Mesothelial cell of epicardium (in vitro differentiated cells): ENCODE measurements around the gene GLP1R. TPM values are rescaled to one million over a fixed set of nuclear protein-coding genes. Genes with fewer than 3 reads are reported as not detected.

Source experiments
- DNase-seq, 2 experiments: peaks; one replicate each; pipeline ENCODE4 v3.0.0; 2021; ENCODE audit warnings: low spot score in 2 of 2; ENCODE audit not compliant: unreplicated experiment in 2 of 2
- H3K27ac Mint-ChIP-seq: 2 replicates; pipeline ENCODE4 v1.8.0; 2021; ENCODE audit warnings: mixed read lengths
- H3K27me3 Mint-ChIP-seq: 2 replicates; pipeline ENCODE4 v1.8.0; 2021; ENCODE audit warnings: low read depth, mixed read lengths
- H3K36me3 Mint-ChIP-seq: 2 replicates; pipeline ENCODE4 v1.8.0; 2021; ENCODE audit warnings: mixed read lengths
- H3K4me1 Mint-ChIP-seq: 2 replicates; pipeline ENCODE4 v1.8.0; 2021; ENCODE audit warnings: mixed read lengths
- H3K4me3 Mint-ChIP-seq: 2 replicates; pipeline ENCODE4 v1.8.0; 2021; ENCODE audit warnings: mild to moderate bottlenecking, moderate library complexity, mixed read lengths
- H3K9me3 Mint-ChIP-seq: 2 replicates; pipeline ENCODE4 v1.8.0; 2021; ENCODE audit warnings: mixed read lengths
- CTCF ChIP-seq: fragments of 200-600 bp; sonication (generic); IDR thresholded peaks from one replicate; pipeline ENCODE4 v1.5.0; 2021; ENCODE audit warnings: antibody characterized with exemption; ENCODE audit not compliant: unreplicated experiment
- total RNA-seq: library from RNA; stranded (reverse); gene quantifications from 3 replicates; pipeline ENCODE4 v1.2.1, GENCODE V29; 2021

Gene GLP1R
- total RNA-seq, 1 donor from 2014 or later: not detected

DNA sequence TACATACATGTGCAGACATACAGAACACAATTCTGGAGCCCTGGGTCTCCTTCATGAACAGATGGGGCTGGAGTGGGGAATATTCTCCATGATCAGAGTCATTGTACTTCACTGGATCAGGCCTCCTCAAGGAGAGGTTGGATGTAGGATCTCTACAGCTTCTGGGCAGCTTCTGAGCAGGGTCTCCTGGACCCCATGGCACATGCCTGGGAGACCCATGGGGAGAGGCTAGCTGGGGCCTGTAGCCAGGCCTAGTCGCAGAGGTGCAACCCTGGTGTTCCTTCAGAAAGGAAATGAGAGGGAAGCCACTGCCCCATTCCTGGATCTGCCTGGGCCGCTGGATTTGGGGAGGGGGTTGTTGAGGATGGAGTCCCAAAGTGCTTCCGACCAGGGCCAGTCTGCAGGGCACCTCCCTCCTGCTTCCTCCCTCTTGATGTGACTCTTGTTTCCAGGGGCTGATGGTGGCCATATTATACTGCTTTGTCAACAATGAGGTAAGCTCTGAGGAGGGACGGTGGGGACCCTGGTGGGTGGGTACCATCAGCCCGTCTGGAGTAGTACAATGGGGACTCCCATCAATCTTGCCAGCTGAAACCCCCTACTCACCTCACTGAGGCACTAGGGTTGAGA lies 31.8 kb downstream of the GLP1R start:
- H3K36me3 Mint-ChIP-seq: no peaks in the 10 kb centered on the region
- H3K9me3 Mint-ChIP-seq: no peaks in the 10 kb centered on the region
- no peak overlapping the region for H3K27ac Mint-ChIP-seq
- TF ChIP-seq CTCF: no peak
- no peak overlapping the region for H3K4me3 Mint-ChIP-seq
- no peaks in the 10 kb centered on the region for H3K4me1 Mint-ChIP-seq
- H3K27me3 Mint-ChIP-seq: peaks cover 66% of the 10 kb centered on the region
- DNase-seq: no peak

DNA sequence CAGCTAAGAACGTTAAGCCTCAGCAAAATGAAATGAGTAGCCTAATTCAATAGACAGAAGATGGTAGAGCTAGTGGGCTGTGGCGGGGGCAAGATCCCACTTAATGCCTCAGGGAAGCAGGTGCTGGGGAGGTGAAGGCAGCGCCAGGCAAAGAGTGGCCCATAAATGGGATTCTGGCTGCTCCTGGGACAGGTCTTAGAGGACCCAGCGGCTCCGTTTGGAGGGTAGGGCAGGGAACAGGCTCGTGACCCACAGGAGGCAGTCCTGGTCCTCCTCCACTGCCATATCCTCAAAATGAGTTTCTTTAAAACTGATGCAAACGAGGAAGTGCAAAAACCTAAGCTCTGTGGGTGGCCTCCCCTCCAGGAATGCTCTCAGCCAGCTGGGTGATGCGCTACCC lies 33.7 kb downstream of the GLP1R start:
- Mint-ChIP-seq H3K4me1 (no peaks in the 10 kb centered on the region), H3K9me3 (no peaks in the 10 kb centered on the region), H3K36me3 (no peaks in the 10 kb centered on the region), H3K27ac (no peak overlapping the region), H3K27me3 (peaks cover 75% of the 10 kb centered on the region), H3K4me3 (no peak overlapping the region)
- no peak for DNase-seq
- TF ChIP-seq CTCF: no peak

GRCh38 chr6:39083231-39083634 lies 34.7 kb downstream of the GLP1R start:
- DNase-seq: no peak
- Mint-ChIP-seq H3K27me3 (peaks cover 78% of the 10 kb centered on the region), H3K27ac (no peak overlapping the region)

DNA sequence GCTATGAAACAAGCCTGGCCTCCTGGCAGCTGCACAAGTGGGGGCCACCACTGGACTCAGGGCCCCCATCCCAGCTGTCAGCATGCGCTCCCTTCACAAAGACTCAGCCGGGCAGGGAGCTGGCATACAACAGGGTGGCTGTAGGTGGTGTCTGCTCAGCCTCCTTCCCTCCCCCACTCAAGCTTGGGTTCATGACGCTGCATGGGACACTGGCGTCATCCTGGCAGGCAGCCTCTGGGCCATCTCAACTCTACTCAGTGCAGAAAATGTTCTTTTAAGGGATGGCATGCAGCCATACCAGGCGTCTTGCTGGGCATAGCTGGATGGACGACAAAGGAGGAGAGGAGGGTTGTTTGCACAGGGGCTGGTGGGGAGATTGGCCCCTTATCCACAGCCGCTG lies 35.9 kb downstream of the GLP1R start:
- no peaks in the 10 kb centered on the region for H3K36me3 Mint-ChIP-seq
- no peak overlapping the region for H3K27ac Mint-ChIP-seq
- H3K4me1 Mint-ChIP-seq: no peaks in the 10 kb centered on the region
- TF ChIP-seq CTCF: no peak
- no peak for DNase-seq
- peaks cover 78% of the 10 kb centered on the region for H3K27me3 Mint-ChIP-seq
- no peak overlapping the region for H3K4me3 Mint-ChIP-seq
- H3K9me3 Mint-ChIP-seq: no peaks in the 10 kb centered on the region

More at GRCh38 chr6:39083231-39083634, 34.7 kb downstream of the GLP1R start:
- no peaks in the 10 kb centered on the region for H3K9me3 Mint-ChIP-seq
- no peaks in the 10 kb centered on the region for H3K4me1 Mint-ChIP-seq
- no peak for TF ChIP-seq CTCF
- no peak overlapping the region for H3K4me3 Mint-ChIP-seq
- no peaks in the 10 kb centered on the region for H3K36me3 Mint-ChIP-seq

DNA sequence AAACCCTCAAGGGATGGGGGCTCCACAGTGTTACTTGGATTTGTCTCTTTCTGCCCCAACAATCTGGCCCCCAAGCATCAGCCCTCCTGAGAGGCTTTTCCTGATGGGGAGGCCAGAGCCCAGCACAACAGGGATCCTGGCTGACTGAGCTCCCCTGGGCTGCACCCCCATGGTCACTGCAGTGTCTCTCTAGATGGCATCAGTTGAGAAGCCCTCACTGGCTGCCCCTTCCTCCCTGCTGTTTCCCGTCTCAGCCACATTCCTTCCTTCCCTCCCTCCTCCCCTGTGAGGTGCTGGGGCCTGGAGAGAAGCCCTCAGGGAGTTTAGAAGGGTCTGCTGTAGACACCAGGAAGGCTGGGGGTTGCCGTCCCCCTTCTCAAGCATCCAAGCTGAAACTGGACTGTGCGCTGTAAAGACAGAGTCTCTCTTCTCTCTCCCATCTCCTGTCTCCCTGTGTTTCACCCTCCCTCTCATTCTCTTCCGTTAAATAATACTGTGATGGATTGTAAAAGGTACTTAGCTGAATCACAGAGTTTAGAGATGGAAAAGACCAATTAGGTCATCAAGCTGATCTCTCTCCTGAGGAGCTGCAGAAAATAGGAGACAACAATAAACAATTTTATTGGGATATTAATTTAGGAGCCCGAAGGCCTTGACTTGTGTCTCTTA lies 36.7 kb downstream of the GLP1R start:
- Mint-ChIP-seq H3K27me3 (peaks cover 85% of the 10 kb centered on the region), H3K4me1 (no peaks in the 10 kb centered on the region), H3K4me3 (no peak overlapping the region), H3K27ac (no peak overlapping the region), H3K36me3 (no peaks in the 10 kb centered on the region), H3K9me3 (no peaks in the 10 kb centered on the region)
- no peak for TF ChIP-seq CTCF
- no peak for DNase-seq
